CD4-positive, alpha-beta T cell (primary cell): ENCODE results near the gene SPIN4. TPM values are rescaled to one million over a fixed set of nuclear protein-coding genes. Genes with fewer than 3 reads are reported as not detected.

Source experiments
- ATAC-seq: fragments of 200-7000 bp; cut with Tn5 transposase; one replicate; pipeline ENCODE4 v1.10.0; 2022; ENCODE audit warnings: mild to moderate bottlenecking; ENCODE audit not compliant: poor library complexity
- CTCF ChIA-PET: fragments of 350-600 bp; sonication (Branson Sonifier 250); formaldehyde crosslinking; loops from one replicate; lab custom pipeline; 2021; ENCODE audit warnings: antibody characterized with exemption, inconsistent platforms; lab: Charles Lee
- POLR2A ChIA-PET: fragments of 350-600 bp; sonication (Branson Sonifier 250); formaldehyde crosslinking; loops from one replicate; lab custom pipeline; 2021; ENCODE audit warnings: antibody characterized with exemption, inconsistent platforms; lab: Charles Lee
- DNase-seq, 14 experiments: peaks; one replicate each; pipeline ENCODE4 v3.0.0-alpha.2; 2013 to 2020; ENCODE audit warnings: mixed read lengths in 2 of 14
- H3K27ac ChIP-seq, 2 donors: one replicate each; pipeline versions ENCODE4 v1.5.1 to v1.7.0; 2013; ENCODE audit warnings: low read length in 2 of 2, low read depth in 1 of 2, mild to moderate bottlenecking in 1 of 2
- H3K27me3 ChIP-seq, 2 experiments: 1 replicate in 1 of 2; 2 replicates in 1 of 2; pipeline versions ENCODE4 v1.6.1 to v1.7.0; 2013; ENCODE audit warnings: low read length in 2 of 2, control low read depth in 1 of 2, mild to moderate bottlenecking in 1 of 2, moderate library complexity in 1 of 2; ENCODE audit not compliant: insufficient read depth in 2 of 2, control insufficient read depth in 1 of 2
- H3K36me3 ChIP-seq: one replicate; pipeline ENCODE4 v1.6.1; 2013; ENCODE audit warnings: low read length, control low read depth; ENCODE audit not compliant: insufficient read depth
- H3K4me1 ChIP-seq: one replicate; pipeline ENCODE4 v1.6.1; 2013; ENCODE audit warnings: low read length, control low read depth; ENCODE audit not compliant: insufficient read depth
- H3K4me3 ChIP-seq: one replicate; pipeline ENCODE4 v1.5.1; 2013; ENCODE audit warnings: mild to moderate bottlenecking, low read length, moderate library complexity
- H3K9me3 ChIP-seq, 2 experiments: 1 replicate in 1 of 2; 2 replicates in 1 of 2; pipeline versions ENCODE4 v1.6.1 to v1.7.0; 2013; ENCODE audit warnings: low read length in 2 of 2, mild to moderate bottlenecking in 2 of 2, control low read depth in 1 of 2, moderate library complexity in 1 of 2; ENCODE audit not compliant: control insufficient read depth in 1 of 2, insufficient read depth in 1 of 2
- H3K27ac Mint-ChIP-seq: one replicate; pipeline ENCODE4 v1.8.0; 2020; ENCODE audit warnings: mixed read lengths
- H3K27me3 Mint-ChIP-seq: one replicate; pipeline ENCODE4 v1.8.0; 2021; ENCODE audit warnings: mixed read lengths
- H3K36me3 Mint-ChIP-seq: one replicate; pipeline ENCODE4 v1.8.0; 2021; ENCODE audit warnings: low read depth, mixed read lengths
- H3K4me1 Mint-ChIP-seq: one replicate; pipeline ENCODE4 v1.8.0; 2021; ENCODE audit warnings: low read depth, mixed read lengths
- H3K4me3 Mint-ChIP-seq: one replicate; pipeline ENCODE4 v1.8.0; 2020; ENCODE audit warnings: mild to moderate bottlenecking, mixed read lengths
- H3K9me3 Mint-ChIP-seq: one replicate; pipeline ENCODE4 v1.8.0; 2020; ENCODE audit warnings: mixed read lengths
- CTCF ChIP-seq: fragments of 200-600 bp; IDR thresholded peaks from one replicate; pipeline ENCODE4 v1.8.0; 2022; ENCODE audit warnings: antibody characterized with exemption, mild to moderate bottlenecking
- intact Hi-C, 2 experiments: fragments of 100-400 bp; cut with DNase I in 1 of 2; cut with micrococcal nuclease in 1 of 2; formaldehyde crosslinking; loops; one replicate each; pipeline versions ENCODE4 v1.15.1 to v1.9.0; 2023 to 2025; cut with DNase I, micrococcal nuclease
- total RNA-seq, 174 experiments: library from RNA in 2 of 174; stranded (reverse) in 2 of 174; gene quantifications; one replicate each; pipeline ENCODE4 v1.2.3 and lab custom pipeline; 2021 to 2026

The SPIN4 gene
- total RNA-seq, 2 experiments from 2014 or later: 1.0 to 1.1 TPM

GRCh38 chrX:63363788-63364187 is 12.7 kb upstream of the SPIN4 start:
- DNase-seq (no peak), ATAC-seq (no peak)
- H3K4me3 ChIP-seq: no peak overlapping the region
- peaks cover 8 to 12% of the 10 kb centered on the region in 2 experiments for H3K9me3 ChIP-seq
- ChIA-PET POLR2A (no interaction called here), CTCF (no interaction called here)
- Mint-ChIP-seq H3K4me3 (no peak overlapping the region), H3K9me3 (peaks cover 4% of the 10 kb centered on the region), H3K36me3 (no peaks in the 10 kb centered on the region), H3K27me3 (no peaks in the 10 kb centered on the region), H3K27ac (no peak overlapping the region), H3K4me1 (no peaks in the 10 kb centered on the region)
- intact Hi-C loops: no loop called here
- no peak overlapping the region for H3K27ac ChIP-seq
- TF ChIP-seq CTCF: no peak
- no peaks in the 10 kb centered on the region for H3K27me3 ChIP-seq
- H3K4me1 ChIP-seq: no peaks in the 10 kb centered on the region
- H3K36me3 ChIP-seq: no peaks in the 10 kb centered on the region

- Mint-ChIP-seq H3K4me1 (no peaks in the 10 kb centered on the region), H3K27ac (no peak overlapping the region), H3K4me3 (no peak overlapping the region), H3K27me3 (no peaks in the 10 kb centered on the region), H3K9me3 (peaks cover 4% of the 10 kb centered on the region), H3K36me3 (no peaks in the 10 kb centered on the region)
- Histone ChIP-seq H3K4me3 (no peak overlapping the region), H3K27ac (no peak overlapping the region), H3K27me3 (no peaks in the 10 kb centered on the region), H3K4me1 (no peaks in the 10 kb centered on the region), H3K36me3 (no peaks in the 10 kb centered on the region), H3K9me3 (peaks cover 7 to 8% of the 10 kb centered on the region in 2 experiments)
- no peak for TF ChIP-seq CTCF
- ChIA-PET CTCF (no interaction called here), POLR2A (no interaction called here)
- no peak for DNase-seq
- intact Hi-C loops: no loop called here
- no peak for ATAC-seq
Observed at GRCh38 chrX:63361494-63361893, 10.4 kb upstream of the SPIN4 start.

- peak in 3 of 14 experiments; percentile 3 to 11 (median 6) for DNase-seq
- no peak for TF ChIP-seq CTCF
- intact Hi-C loops: no loop called here
- no peak overlapping the region for H3K4me3 Mint-ChIP-seq
- no peak for ATAC-seq
- POLR2A ChIA-PET: no interaction called here
- H3K4me1 Mint-ChIP-seq: peaks cover 31% of the 10 kb centered on the region
- Histone ChIP-seq H3K4me3 (no peak overlapping the region), H3K4me1 (peaks cover 5% of the 10 kb centered on the region), H3K27ac (no peak overlapping the region), H3K27me3 (no peaks in the 10 kb centered on the region), H3K9me3 (no peaks in the 10 kb centered on the region), H3K36me3 (no peaks in the 10 kb centered on the region)
- H3K27ac Mint-ChIP-seq: peak overlapping the region; percentile 1
- no peaks in the 10 kb centered on the region for H3K9me3 Mint-ChIP-seq
- CTCF ChIA-PET: no interaction called here
- H3K27me3 Mint-ChIP-seq: no peaks in the 10 kb centered on the region
- no peaks in the 10 kb centered on the region for H3K36me3 Mint-ChIP-seq
Observed at GRCh38 chrX:63354484-63354883, 3.4 kb upstream of the SPIN4 start.
